GM19463 (cell line): ENCODE measurements around the gene RPS21.
"Not testable (repeated sequence)": the region's sequence is repeated elsewhere in the genome, so short reads cannot be mapped to it uniquely, and the experiment has no call there.

Source experiments
- ATAC-seq: cut with Tn5 transposase; IDR thresholded peaks from one replicate; pipeline ENCODE4 v1.9.1; 2021; ENCODE audit warnings: mild to moderate bottlenecking, moderate library complexity; ENCODE audit not compliant: unreplicated experiment

The RPS21 gene

DNA sequence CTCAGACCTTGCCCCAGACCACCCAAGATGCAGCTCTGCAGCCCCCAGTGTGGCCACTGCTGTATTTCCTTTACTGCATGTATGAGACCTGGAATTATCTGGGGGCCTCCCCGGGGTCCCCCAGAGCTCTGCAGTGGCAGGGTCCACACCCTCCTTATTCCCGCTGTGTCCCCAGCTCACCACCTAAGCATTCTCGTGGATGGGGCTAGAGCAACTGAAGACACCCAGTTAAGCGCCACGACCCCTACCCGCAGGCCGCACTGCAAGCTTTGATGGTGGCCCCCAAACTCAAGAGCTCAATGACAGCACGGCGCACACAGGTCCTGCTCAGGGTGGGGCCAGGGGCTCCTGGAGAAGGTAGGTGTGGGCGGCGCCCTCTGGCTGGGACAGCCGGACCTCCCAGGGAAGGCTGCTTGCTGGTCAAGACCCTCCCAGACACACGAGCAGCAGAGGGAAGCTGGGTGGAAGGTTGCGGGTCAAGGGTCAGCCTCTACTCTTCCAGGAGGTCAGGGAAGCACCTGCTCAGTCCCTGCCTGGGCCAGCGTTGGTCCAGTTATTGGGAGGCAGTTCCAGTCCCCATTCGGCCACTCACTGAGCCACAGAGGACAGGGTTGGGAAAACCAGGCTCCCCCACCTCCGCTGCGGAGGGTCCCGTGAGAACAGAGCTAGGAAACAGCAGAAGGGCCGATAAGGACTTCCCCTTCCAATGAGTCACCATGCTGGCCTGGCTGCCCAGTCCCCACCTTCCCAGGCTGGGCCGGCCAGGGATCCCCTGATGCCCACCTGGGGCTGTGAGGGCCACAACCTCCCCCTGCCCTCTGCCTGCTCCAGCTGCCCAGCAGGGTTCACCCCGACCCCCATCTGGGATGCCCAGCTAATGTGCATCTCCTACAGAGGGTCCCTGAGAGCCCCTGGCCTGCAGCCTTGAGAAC, 22.7 kb upstream of the RPS21 start:
- ATAC-seq = no peak

DNA sequence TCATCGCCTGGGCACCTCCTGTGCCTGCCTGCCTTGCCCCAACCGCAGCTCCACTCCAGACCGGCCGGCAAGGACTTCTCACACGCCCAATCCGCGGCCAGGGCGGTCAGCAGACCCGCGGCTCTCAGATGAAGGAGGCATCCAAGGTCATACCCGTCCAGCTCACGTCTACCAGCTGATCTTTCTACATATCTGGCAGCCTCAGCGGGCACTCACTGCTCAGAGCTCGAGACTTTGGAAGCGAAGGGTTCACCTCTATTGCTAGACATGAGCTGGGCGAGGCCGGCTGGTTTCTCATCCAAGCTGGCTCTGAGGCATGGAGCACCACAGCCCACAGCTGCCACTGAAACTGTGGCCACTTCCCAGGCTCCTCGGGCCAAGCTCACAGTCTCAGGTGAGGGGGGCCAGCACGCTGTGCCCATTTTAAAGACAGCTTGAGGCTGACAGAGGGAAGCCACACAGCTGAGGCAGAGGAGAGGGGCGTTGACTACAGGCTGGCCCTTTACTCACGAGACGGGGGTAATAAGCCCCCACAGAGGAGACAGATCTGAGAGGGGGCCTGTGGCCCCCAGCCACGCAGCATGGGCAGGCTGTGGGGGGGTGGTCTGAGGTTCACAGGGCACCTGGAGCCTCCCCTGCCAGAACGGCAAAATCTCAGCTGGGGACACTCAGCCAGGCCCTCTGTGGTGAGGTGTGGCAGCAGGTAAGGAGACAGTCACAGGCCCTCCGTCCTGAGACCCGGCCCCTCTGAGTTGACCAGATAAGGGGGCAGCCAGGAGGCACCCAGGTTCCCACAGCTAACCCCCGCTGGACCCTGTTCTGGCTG, 21.8 kb upstream of the RPS21 start:
- ATAC-seq = no peak

DNA sequence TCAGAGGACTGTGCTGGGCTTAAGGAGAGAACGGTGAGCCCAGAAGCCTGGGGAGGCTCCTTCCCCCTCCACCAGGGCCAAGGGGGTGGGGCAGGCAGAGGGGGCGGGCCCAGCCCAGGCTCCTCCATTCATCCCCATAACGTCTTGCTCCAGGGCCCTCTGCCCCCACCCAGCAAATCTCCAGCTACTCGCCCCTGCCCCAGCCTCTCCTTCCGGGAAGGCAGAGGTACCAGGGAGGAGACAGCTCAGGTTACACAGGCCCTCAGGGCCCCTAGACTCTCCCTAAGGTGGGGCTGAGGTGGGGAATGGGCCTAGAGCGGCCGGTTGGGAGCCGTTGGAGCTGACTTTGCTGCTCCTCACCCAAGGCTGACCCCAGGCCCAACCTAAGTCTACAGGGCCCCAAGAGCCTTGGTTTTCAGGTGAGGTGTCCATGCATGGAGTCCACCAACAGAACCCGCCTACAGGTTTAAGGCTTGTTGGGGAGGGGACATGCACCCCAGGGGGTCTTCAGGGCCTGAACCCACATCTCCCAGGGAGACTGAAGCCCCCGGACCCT, 21.0 kb upstream of the RPS21 start:
- no peak for ATAC-seq

DNA sequence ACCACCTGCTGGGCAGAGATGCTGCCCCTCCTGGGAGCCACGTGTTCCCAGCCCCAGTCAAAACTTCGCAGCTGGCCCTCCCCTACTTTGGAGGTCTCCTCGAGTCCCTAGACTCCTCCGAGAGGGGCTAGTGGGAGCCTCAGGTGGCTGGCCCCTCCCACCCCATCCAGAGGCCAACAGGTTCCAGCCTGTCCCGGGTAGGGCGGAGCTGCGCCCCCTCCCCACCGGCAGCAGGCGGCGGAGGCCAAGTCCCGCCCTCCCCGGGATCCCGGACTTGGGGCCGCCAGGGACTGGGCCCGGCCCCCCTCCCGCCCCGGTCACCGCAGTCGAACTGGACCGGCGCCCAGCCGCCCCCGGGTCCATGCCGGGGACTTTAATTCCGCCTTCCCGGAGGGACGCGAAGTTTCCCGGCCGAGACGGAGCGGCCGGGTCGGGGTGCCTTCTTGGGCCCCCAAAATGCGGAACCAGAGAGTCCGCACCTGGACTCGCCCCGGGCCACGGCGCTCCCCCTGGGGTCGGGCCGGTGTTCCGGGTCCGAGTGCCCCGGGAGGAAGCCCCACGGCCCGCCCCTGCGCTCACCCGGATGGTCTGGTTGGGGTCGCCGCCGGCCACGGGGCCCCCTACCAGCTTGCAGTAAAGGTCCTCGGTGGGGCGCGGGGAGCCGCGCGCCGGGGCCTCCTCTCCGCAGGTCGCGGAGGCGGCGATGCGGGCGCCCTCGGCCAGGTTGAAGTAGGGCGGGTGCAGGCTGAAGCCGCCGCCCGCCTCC, 20.4 kb upstream of the RPS21 start:
- no peak for ATAC-seq

DNA sequence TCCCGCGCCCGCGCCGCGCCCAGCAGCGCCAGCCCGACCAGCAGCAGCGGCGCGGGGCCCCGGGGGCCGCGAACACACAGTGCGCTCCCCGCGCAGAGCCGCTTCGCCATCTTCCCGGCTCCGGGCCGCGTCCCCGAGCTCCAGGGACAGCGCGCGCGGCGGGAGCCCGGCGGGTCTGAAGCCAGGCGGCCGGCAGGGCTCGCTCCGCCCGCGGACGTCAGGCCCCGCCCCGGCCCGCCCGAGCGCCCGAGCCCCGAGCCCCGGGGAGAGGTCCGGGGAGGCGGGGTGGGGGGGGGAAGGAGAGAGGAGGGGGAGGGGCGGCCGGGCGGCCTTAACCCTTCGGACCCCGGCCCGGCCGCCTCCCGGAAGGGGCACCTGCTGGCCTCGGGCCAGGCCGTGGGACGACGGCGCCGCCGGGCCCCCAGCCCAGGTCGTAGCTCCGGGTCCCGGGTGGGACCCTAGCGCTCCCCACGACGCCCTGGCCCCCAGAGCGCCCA, 19.7 kb upstream of the RPS21 start, which contains the start of gene LAMA5:
Gene LAMA5 (minus strand): TSS at position 177 of the 497 bp plus-strand sequence. CDS start 67 bp downstream, at position 110.
- no peak for ATAC-seq

DNA sequence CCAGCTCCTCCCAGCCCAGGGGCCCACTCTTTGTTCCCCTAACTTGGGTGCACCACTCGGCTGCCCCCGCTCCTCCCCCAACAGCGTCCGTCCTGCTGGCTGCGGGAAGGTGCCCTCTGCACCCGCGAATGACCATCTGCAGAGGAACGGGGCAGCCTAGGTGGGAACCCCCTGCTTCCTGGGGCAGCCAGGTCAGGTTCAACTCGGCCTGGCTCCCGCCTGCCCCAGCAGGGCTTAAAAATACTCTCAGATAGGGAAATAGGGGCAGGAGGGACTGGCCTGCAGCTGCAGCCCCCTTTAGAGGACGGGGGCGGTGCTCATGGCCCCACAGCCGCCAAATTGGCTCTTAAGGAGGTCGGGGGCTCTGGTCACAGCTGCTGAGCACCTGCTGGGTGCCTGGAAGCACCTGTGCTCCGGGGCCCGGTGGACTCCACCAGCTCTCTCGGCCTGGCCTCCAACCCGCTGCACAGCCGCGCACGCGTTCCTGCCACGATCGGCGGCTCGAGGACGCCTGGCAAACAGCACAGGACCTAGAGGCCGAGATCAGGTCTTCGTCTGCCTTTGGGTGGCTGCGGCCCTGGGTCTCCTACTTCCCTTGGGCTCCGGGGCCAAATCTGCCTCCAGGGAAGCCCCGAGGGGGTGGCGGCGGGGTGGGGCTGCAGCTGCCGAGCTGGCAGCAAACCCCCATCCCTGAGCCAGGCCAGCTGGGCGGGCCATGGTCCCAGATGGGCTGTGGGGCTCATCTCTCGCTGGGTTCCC, 19.1 kb upstream of the RPS21 start:
- no peak for ATAC-seq

DNA sequence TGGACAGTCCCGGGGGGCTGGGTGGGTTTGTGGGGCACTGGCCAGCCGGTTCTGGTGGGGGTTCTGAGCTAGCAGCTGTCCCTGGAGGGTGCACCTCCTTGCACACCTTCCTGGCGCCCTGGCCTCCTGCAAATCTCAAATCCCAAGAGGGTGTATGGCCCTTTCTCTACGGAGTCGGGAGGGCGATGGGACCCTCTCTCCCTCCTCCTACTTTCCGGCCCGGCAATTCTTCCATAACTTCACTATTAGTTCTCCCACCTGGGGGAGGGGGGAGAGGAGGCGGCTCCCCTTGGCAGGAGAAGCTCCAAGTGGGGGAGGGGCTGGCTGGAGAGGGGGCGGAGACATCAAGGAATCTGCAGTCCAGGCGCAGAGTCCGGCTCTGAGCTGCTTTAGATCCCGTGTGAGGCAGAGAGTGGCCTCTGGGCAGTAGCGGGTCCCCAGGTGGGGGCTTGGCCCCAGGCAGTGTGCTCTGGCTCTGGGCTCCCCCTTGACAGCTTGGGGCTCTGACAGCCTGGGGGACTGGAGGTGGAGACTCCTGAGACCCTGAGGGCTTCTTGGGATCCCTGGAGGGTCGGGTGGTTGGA, 18.4 kb upstream of the RPS21 start:
- no peak for ATAC-seq

DNA sequence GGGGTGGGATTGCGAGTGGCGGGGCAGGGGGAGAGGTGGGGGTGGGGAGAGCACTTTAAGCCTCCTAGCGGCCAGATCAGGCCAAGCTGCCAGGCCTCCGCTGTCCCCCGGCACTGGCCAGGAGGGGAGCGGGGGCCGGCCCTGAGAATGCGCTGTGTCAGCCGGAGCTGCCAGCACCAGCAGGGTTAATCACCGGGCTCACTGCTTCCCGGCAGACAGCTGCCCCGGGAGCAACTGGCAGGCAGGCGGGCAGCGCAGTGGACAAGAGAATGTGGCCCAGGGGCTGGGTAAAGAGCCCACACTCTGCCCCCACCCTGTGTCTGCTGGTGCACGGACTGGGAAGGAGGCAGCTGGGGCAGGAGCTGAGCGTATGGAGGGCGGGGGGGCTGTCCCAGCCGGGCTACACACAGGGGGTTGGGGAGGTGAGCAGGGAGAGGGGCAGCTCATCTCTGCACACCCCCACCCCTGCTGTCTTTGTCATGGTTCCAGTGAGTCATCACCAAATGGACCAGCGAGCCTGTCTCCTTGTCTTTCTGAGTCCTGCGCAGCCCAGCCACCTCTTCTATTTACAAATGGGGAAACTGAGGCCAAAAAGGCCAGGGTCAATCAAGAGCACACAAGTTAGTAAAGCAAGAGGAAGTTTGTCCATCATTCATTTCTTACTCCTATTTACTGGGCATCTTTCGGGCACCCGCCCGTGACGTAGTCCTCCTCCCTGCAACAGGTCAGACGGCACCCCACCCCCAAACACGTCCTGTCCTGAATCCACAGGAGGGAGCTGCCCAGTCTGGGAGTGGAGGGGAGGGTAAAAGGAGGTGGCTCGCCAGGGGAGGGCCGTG, 17.7 kb upstream of the RPS21 start:
- ATAC-seq = no peak

DNA sequence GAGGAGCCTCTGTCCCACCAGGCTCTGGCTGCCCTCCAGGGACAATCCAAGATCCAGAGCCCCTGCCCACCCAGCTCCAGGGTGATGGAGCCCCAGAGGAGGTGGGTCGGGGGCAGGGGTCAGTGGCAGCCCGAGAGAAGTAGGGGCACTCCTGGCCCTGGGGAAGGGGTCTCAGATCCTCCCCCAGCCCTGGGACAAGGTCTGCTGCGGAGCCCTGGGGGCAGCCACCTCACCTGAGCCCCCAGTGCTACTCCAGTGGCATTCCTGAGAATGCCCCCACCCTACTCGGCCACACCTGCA, 17.1 kb upstream of the RPS21 start:
- no peak for ATAC-seq

DNA sequence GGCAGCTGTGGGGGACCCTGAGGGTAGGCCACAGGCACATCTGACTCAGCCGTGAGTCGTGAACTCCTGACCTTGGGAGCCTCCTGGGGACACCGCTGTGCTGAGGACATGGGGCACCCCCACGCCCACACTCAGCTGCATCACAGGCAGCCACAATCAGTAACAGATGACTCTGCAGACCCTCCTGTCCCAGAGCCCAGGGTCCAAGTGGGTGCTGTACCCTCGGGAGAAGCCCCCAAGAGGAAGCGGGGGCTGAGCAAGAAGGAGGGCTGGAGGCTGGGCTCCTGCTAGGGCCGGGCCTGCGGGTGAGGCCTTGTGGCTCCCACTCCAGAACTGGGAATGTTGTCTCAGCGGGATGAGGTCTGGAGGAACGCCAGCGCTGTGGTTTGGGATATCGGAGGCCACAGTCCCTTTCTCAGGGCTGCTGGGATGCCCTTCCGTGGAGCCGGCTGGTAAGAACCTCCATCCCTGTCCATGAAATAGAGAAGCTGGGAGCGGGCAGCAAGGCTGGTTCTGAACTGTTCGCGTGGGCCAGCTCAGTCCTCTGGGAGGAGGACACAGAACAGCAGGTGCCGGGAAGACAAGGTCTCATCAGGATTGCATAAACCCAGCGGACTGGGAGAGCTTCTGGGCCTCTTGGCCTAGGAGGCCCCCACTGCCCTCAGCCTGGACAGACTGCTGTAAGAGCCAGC, 16.6 kb upstream of the RPS21 start:
- no peak for ATAC-seq

DNA sequence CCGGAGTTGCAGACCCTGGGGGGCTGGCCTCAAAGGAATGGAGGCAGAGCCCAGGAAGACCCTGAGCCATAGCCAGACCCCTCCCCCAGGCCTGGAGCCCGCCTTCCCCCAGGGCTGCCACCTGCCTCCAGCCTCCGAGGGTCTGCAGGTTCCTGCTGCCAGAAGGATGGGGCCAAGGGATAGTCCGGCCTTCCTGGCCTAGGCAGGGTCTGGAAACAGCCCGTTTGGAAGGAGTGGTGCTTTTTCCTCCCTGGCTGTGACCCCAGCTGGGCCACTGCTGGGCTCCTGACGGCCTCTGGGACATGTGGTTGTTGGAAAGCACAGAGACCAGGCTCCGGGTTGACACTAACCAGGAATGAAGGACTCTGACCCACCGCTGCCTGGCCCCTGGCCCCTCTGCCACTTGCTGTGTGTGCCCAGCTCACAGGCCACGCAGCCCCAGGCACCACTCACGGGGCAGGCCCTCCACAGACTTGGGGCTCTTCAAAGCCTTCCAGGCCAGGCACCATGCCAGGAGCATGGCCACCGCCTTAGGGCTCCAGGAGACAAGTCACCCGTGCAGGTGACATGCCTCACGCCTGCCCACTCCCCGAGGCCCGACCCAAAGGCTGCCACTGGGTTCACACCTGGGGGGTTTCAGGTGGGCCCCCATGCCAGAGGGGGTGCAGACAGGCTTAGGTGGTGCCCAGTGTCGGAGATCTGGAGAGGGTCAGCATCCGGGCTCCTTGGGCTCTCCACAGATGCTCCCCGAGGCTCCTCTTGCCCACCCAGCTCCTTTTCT, 15.9 kb upstream of the RPS21 start:
- ATAC-seq = no peak

DNA sequence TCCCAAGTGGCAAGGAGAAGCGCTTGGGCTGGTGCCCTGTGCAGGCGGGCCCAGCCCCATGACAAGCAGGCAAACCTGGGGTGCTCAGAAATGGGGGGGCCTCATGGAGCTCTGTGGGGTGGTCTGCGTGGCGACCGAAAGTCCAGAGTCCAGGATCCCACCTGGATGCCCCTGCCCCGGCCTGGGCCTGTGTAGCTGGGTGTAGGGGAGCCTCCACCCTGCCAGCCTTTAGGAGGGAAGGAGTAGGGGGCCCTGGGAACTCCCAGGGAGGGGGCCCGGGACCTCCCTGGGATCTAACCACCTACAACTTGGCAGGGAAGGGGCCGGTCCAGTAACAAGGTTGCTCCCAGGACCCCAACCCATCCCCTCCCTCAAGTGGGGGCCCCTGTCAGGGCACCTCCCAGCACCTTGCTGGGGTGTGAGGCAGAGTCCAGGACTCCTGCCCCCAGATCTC, 15.3 kb upstream of the RPS21 start:
- ATAC-seq = no peak

DNA sequence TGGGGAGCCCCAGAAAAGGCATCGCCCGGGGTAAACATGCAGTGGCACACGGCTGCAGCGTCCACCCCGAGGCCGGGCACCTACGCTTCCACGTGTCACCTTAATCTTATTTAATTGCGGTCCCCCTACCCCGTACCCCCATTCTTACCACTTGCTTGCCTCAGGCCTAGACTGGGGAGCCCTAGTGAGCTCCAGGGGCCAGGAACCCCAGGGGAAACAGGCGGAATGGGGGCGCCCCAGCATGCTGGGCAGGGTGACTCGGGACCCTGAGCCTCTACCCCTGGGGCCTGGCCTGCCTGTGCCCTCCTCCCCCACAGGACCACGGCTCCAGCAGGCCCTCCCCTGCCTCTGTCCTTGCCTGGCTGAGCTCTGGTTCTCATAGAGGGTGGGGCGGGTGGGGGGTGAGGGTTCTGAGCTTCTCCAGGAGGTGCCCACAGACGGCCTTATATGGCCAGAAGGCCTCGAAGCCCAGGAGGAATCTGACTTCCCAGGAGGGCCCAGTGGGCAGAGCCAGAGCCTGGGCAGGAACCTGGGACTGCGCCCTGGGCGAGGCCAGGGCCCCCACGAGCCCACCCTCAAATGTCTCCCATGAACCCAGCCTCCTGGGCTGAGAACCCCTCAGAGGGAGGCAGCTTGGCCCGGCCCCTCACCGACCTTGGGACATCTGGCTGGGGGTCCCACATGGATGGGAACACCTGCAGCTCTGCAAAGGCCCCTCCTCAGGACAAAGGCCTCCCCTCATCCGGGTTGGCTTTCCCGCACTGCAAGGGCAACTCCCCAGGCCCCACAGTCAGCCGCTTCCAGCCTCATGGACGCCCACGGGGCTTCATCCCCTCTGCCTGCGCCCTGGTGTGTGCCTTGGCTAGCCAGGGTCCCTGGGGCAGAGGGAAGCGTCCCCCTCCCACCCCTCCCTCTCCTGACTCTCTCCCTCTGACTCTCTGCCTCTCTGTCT, 14.6 kb upstream of the RPS21 start:
- ATAC-seq = no peak

DNA sequence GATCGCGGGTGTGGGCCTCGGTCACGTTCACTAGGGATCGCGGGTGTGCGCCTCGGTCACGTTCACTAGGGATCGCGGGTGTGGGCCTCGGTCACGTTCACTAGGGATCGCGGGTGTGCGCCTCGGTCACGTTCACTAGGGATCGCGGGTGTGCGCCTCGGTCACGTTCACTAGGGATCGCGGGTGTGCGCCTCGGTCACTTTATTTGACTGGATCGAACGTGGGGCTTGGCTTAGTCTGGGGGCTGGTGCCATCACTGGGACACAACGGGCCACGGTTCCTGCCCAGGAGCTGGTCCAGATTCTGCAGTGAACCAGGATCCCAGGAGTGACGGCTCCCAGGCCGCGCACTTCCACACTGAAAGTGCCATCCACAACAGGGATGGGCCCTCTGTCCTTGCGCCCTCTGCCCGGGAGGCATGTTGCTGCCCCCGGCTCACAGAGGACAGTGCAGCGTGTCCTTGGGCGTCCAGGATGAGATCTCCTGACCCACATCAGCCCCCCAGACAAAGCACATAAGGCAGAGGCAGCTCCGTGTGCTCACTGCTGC, 13.2 kb upstream of the RPS21 start:
- not testable (repeated sequence) for ATAC-seq

DNA sequence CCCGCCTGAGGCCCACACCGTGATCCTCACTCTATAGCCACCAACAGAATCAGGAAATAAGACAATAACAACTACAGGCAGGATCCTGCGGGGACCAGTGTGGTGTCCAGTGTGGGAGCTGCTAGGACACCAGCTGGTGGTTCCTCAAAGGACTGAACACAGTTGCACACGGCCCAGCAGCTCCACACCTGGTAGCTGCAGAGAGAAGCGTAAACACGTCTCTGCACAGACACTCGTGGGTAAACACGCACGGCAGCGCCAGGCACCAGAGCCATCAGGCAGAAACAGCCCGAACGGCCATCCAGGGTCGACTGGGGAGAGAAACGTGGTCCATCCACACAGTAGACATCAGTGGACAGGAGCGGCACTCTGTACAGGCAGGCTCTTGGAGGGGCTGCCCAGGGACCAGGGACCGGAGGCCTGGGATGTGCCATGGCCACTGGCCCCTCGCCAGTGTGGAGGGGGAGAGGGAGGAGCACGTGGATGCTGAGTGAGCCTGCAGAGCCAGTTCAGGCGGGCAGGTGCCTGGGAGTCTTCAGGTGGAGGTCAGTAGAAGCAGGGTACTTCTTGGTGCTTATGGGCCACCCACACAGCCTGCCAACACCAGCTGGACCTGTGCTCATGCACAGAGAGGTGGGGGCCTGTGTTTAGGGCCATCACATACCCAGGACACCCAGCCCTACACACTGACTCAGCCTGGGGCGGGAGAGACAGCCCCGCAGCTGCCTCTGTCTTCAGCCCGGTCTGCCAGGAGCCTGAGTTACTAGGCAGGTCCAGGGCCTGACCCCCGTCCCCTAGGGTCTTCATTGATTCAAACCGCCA, 12.4 kb upstream of the RPS21 start:
- no peak for ATAC-seq
